Effector memory CD4-positive, alpha-beta T cell (primary cell): ENCODE data around the gene PBX1.

Experiments used
- DNase-seq, 3 donors: peaks; one replicate each; pipeline ENCODE4 v3.0.0-alpha.2; 2020
- H3K27ac ChIP-seq: 2 replicates; pipeline ENCODE4 v1.7.0; 2013; ENCODE audit warnings: mild to moderate bottlenecking, low read length, moderate library complexity; ENCODE audit not compliant: insufficient read depth, poor library complexity, severe bottlenecking
- H3K27me3 ChIP-seq: replicated peaks from 2 replicates; pipeline ENCODE4 v1.7.0; 2013; ENCODE audit warnings: mild to moderate bottlenecking, low read length; ENCODE audit not compliant: insufficient read depth, control insufficient read depth, poor library complexity, severe bottlenecking
- H3K36me3 ChIP-seq: 2 replicates; pipeline ENCODE4 v1.7.0; 2013; ENCODE audit warnings: mild to moderate bottlenecking, low read length, moderate library complexity; ENCODE audit not compliant: control insufficient read depth, insufficient read depth
- H3K4me1 ChIP-seq: 2 replicates; pipeline ENCODE4 v1.7.0; 2013; ENCODE audit warnings: low read length, mild to moderate bottlenecking; ENCODE audit not compliant: control insufficient read depth, insufficient read depth, poor library complexity, severe bottlenecking
- H3K4me3 ChIP-seq: 2 replicates; pipeline ENCODE4 v1.7.0; 2013; ENCODE audit warnings: low read length, low read depth, mild to moderate bottlenecking; ENCODE audit not compliant: insufficient read depth, poor library complexity, severe bottlenecking
- H3K9me3 ChIP-seq: 2 replicates; pipeline ENCODE4 v1.7.0; 2013; ENCODE audit warnings: mild to moderate bottlenecking, low read length, moderate library complexity; ENCODE audit not compliant: control insufficient read depth

Gene PBX1

GRCh38 chr1:164636757-164637156 lies 77.8 kb downstream of the PBX1 start:
- H3K36me3 ChIP-seq = no peaks in the 10 kb centered on the region
- no peak overlapping the region for H3K27ac ChIP-seq
- H3K27me3 ChIP-seq = no peaks in the 10 kb centered on the region
- DNase-seq = no peak
- H3K9me3 ChIP-seq = no peaks in the 10 kb centered on the region
- no peaks in the 10 kb centered on the region for H3K4me1 ChIP-seq
- no peak overlapping the region for H3K4me3 ChIP-seq

GRCh38 chr1:164637461-164638375 lies 78.7 kb downstream of the PBX1 start:
- H3K36me3 ChIP-seq = no peaks in the 10 kb centered on the region

GRCh38 chr1:164638492-164639202 lies 79.7 kb downstream of the PBX1 start:
- DNase-seq = no peak
- no peaks in the 10 kb centered on the region for H3K36me3 ChIP-seq
- no peaks in the 10 kb centered on the region for H3K9me3 ChIP-seq
- no peaks in the 10 kb centered on the region for H3K27me3 ChIP-seq
- H3K4me3 ChIP-seq = no peak overlapping the region
- H3K27ac ChIP-seq = no peak overlapping the region
- no peaks in the 10 kb centered on the region for H3K4me1 ChIP-seq

More at GRCh38 chr1:164637461-164638375, 78.7 kb downstream of the PBX1 start:
- Histone ChIP-seq H3K27me3 (no peaks in the 10 kb centered on the region), H3K4me1 (no peaks in the 10 kb centered on the region), H3K9me3 (no peaks in the 10 kb centered on the region), H3K27ac (no peak overlapping the region), H3K4me3 (no peak overlapping the region)
- no peak for DNase-seq

GRCh38 chr1:164640686-164641352 lies 81.8 kb downstream of the PBX1 start:
- Histone ChIP-seq H3K4me3 (no peak overlapping the region), H3K36me3 (no peaks in the 10 kb centered on the region), H3K9me3 (no peaks in the 10 kb centered on the region), H3K27ac (no peak overlapping the region), H3K27me3 (no peaks in the 10 kb centered on the region), H3K4me1 (no peaks in the 10 kb centered on the region)
- DNase-seq = no peak

GRCh38 chr1:164641353-164641730 lies 82.4 kb downstream of the PBX1 start:
- no peak for DNase-seq

GRCh38 chr1:164643018-164643417 lies 84.0 kb downstream of the PBX1 start:
- DNase-seq = no peak
- no peaks in the 10 kb centered on the region for H3K27me3 ChIP-seq
- no peak overlapping the region for H3K4me3 ChIP-seq
- no peaks in the 10 kb centered on the region for H3K4me1 ChIP-seq
- H3K27ac ChIP-seq = no peak overlapping the region
- no peaks in the 10 kb centered on the region for H3K9me3 ChIP-seq
- H3K36me3 ChIP-seq = no peaks in the 10 kb centered on the region

More at GRCh38 chr1:164641353-164641730, 82.4 kb downstream of the PBX1 start:
- Histone ChIP-seq H3K27me3 (no peaks in the 10 kb centered on the region), H3K4me3 (no peak overlapping the region), H3K9me3 (no peaks in the 10 kb centered on the region), H3K4me1 (no peaks in the 10 kb centered on the region), H3K27ac (no peak overlapping the region), H3K36me3 (no peaks in the 10 kb centered on the region)

- Histone ChIP-seq H3K4me3 (no peak overlapping the region), H3K36me3 (no peaks in the 10 kb centered on the region), H3K27ac (no peak overlapping the region)
Measured at GRCh38 chr1:164644268-164644667, 85.3 kb downstream of the PBX1 start.

GRCh38 chr1:164644774-164645644 lies 86.0 kb downstream of the PBX1 start:
- no peaks in the 10 kb centered on the region for H3K4me1 ChIP-seq
- no peak for DNase-seq
- H3K9me3 ChIP-seq = no peaks in the 10 kb centered on the region
- H3K27me3 ChIP-seq = no peaks in the 10 kb centered on the region
- no peak overlapping the region for H3K4me3 ChIP-seq
- H3K27ac ChIP-seq = no peak overlapping the region
- H3K36me3 ChIP-seq = no peaks in the 10 kb centered on the region

More at GRCh38 chr1:164644268-164644667, 85.3 kb downstream of the PBX1 start:
- no peak for DNase-seq
- Histone ChIP-seq H3K4me1 (no peaks in the 10 kb centered on the region), H3K9me3 (no peaks in the 10 kb centered on the region), H3K27me3 (no peaks in the 10 kb centered on the region)

- H3K4me1 ChIP-seq = no peaks in the 10 kb centered on the region
Measured at GRCh38 chr1:164645921-164646320, 86.9 kb downstream of the PBX1 start.

More at GRCh38 chr1:164645921-164646320, 86.9 kb downstream of the PBX1 start:
- no peaks in the 10 kb centered on the region for H3K27me3 ChIP-seq
- no peak overlapping the region for H3K27ac ChIP-seq
- no peak overlapping the region for H3K4me3 ChIP-seq
- H3K9me3 ChIP-seq = no peaks in the 10 kb centered on the region
- H3K36me3 ChIP-seq = no peaks in the 10 kb centered on the region
- DNase-seq = no peak
